ENCODE measurements around the gene MGLL. TPM values are rescaled to one million over a fixed set of nuclear protein-coding genes. Genes with fewer than 3 reads are reported as not detected.
A peak's percentile ranks its signal among the peaks of the same experiment; 100 is the strongest.

MGLL gene
- total and polyA plus RNA-seq, 8 donors, result 10.5 to 118 (median 37.9) TPM

GRCh38 chr3:127744875-127745274 is 77.4 kb downstream of the MGLL start:
- Histone ChIP-seq H3K27me3 (no peaks in the 10 kb centered on the region), H3K4me1 (peaks cover 31 to 75% (median 49%) of the 10 kb centered on the region in 4 donors), H3K36me3 (no peaks in the 10 kb centered on the region), H3K9me3 (no peaks in the 10 kb centered on the region), H3K4me3 (no peak overlapping the region), H3K27ac (peak overlapping the region in 3 of 5 donors; percentile 21 to 55 (median 51))
- TF ChIP-seq CTCF (IDR thresholded peaks at IDR 0.05) (no peak), POLR2AphosphoS5 (IDR thresholded peaks at IDR 0.05) (no peak), POLR2A (IDR thresholded peaks at IDR 0.05) (no peak), EP300 (IDR thresholded peaks at IDR 0.05) (no peak)
- WGBS, 5 donors, result 59 to 83% (median 76%) methylated on average over 8 of the region's 8 CpGs
- DNase-seq, result no peak
- intact Hi-C loops (cut with DNase I; ENCODE audit: low total_unique reads), result no loop called here

DNA sequence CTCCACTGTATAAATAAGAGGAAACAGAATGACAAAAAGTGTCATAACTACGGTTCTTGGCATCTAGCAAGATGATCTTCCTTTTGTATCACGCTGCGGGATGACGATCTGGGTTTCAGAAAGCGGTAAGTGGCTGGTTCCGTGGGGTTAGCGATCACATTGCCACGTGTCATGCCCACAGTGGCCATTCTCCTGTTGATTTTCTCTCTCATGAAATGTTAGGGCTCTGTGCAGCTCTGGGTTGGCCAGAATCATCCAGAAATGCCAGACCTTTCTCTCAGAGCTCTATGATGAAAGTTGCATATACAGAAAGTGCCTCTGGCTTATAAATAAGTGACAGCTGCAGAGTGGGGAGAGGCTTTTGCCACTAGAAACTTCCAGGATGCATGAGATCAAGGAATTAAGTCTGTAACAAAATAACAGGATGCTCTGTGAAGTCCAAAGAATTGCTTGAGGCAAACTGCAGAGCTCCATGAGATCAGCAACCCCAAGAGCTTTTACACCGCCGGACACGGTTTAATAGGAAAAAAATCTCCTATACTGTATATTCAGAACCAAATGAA is 78.0 kb downstream of the MGLL start:
- H3K4me3 ChIP-seq, result no peak overlapping the region
- intact Hi-C loops (cut with DNase I; ENCODE audit: low total_unique reads), result no loop called here
- peak overlapping the region in 4 of 5 donors; percentile 21 to 55 (median 38) for H3K27ac ChIP-seq
- TF ChIP-seq EP300 (IDR thresholded peaks at IDR 0.05), result no peak
- no peak for TF ChIP-seq POLR2A (IDR thresholded peaks at IDR 0.05)
- TF ChIP-seq POLR2AphosphoS5 (IDR thresholded peaks at IDR 0.05), result no peak
- TF ChIP-seq CTCF (IDR thresholded peaks at IDR 0.05), result no peak
- no peaks in the 10 kb centered on the region for H3K27me3 ChIP-seq
- peak in 1 of 2 donors; percentile 29 for DNase-seq
- peaks cover 31 to 75% (median 48%) of the 10 kb centered on the region in 4 donors for H3K4me1 ChIP-seq
- no peaks in the 10 kb centered on the region for H3K36me3 ChIP-seq
- no peaks in the 10 kb centered on the region for H3K9me3 ChIP-seq
- WGBS, 5 donors, result 53 to 70% (median 67%) methylated on average over 10 to 11 of the region's 11 CpGs

GRCh38 chr3:127743351-127744252 is 78.7 kb downstream of the MGLL start:
- Histone ChIP-seq H3K27ac (peak overlapping the region in 4 of 5 donors; percentile 19 to 55 (median 36)), H3K4me1 (peaks cover 29 to 75% (median 48%) of the 10 kb centered on the region in 4 donors), H3K4me3 (no peak overlapping the region), H3K9me3 (no peaks in the 10 kb centered on the region), H3K36me3 (no peaks in the 10 kb centered on the region), H3K27me3 (no peaks in the 10 kb centered on the region)
- TF ChIP-seq CTCF (IDR thresholded peaks at IDR 0.05) (no peak), POLR2A (IDR thresholded peaks at IDR 0.05) (no peak), EP300 (IDR thresholded peaks at IDR 0.05) (no peak), POLR2AphosphoS5 (IDR thresholded peaks at IDR 0.05) (no peak)
- WGBS, 5 donors, result 56 to 77% (median 63%) methylated on average over 15 of the region's 15 CpGs
- no peak for DNase-seq
- intact Hi-C loops (cut with DNase I; ENCODE audit: low total_unique reads), result no loop called here

DNA sequence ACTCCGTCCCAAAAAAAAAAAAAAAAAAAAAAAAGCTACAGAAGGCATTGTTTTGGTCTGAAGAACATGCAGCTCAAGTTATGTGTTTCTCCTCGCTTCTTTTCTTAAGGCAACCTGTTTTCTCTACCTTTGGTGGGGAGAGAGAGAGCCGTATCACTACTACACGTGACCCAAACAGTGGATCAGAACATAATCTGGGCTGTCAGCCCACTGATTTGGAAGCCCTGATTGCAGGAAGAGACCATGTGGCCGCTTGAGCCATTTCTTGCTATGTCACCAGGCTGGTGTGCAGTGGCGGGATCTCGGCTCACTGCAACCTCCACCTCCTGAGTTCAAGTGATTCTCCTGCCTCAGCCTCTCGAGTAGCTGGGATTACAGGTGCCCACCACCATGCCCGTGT is 79.7 kb downstream of the MGLL start:
- H3K9me3 ChIP-seq, result no peaks in the 10 kb centered on the region
- H3K27ac ChIP-seq, result peak overlapping the region in 3 of 5 donors; percentile 13 to 51 (median 26)
- H3K4me3 ChIP-seq, result no peak overlapping the region
- DNase-seq, result no peak
- H3K4me1 ChIP-seq, result peaks cover 28 to 75% (median 47%) of the 10 kb centered on the region in 4 donors
- 85 to 93% (median 87%) methylated on average over 8 to 9 of the region's 9 CpGs for WGBS, 5 donors
- no peaks in the 10 kb centered on the region for H3K27me3 ChIP-seq
- no peaks in the 10 kb centered on the region for H3K36me3 ChIP-seq
- intact Hi-C loops (cut with DNase I; ENCODE audit: low total_unique reads), result no loop called here
- TF ChIP-seq POLR2AphosphoS5 (IDR thresholded peaks at IDR 0.05), result no peak
- no peak for TF ChIP-seq EP300 (IDR thresholded peaks at IDR 0.05)
- no peak for TF ChIP-seq POLR2A (IDR thresholded peaks at IDR 0.05)
- TF ChIP-seq CTCF (IDR thresholded peaks at IDR 0.05), result no peak
